Astrocyte of the spinal cord (primary cell): Measurements from ENCODE around the gene EVI5.
"Not testable (repeated sequence)": the region's sequence is repeated elsewhere in the genome, so short reads cannot be mapped to it uniquely, and the experiment has no call there.

Source experiments
- DNase-seq: peaks from one replicate; pipeline ENCODE4 v3.0.0; 2011; ENCODE audit warnings: low read depth, low spot score
- H3K4me3 ChIP-seq: 2 replicates; pipeline ENCODE4 v1.5.1; 2011; ENCODE audit warnings: low read depth, mild to moderate bottlenecking, low read length, moderate library complexity
- in situ Hi-C: cut with HindIII; loops from 2 replicates; pipeline ENCODE4 v1.10.0; 2017; ENCODE audit warnings: low sequenced_read_pairs
- TF ChIP-seq, protein P1 (sequence below): IDR thresholded peaks from 2 replicates; pipeline ENCODE4 v1.5.1; 2012; ENCODE audit warnings: low read depth, mild to moderate bottlenecking, low read length, inconsistent platforms

The EVI5 gene

GRCh38 chr1:92599184-92599583, 185.7 kb downstream of the EVI5 start:
- peak; percentile 55 for DNase-seq
- H3K4me3 ChIP-seq = no peak overlapping the region
- TF ChIP-seq, protein P1, sequence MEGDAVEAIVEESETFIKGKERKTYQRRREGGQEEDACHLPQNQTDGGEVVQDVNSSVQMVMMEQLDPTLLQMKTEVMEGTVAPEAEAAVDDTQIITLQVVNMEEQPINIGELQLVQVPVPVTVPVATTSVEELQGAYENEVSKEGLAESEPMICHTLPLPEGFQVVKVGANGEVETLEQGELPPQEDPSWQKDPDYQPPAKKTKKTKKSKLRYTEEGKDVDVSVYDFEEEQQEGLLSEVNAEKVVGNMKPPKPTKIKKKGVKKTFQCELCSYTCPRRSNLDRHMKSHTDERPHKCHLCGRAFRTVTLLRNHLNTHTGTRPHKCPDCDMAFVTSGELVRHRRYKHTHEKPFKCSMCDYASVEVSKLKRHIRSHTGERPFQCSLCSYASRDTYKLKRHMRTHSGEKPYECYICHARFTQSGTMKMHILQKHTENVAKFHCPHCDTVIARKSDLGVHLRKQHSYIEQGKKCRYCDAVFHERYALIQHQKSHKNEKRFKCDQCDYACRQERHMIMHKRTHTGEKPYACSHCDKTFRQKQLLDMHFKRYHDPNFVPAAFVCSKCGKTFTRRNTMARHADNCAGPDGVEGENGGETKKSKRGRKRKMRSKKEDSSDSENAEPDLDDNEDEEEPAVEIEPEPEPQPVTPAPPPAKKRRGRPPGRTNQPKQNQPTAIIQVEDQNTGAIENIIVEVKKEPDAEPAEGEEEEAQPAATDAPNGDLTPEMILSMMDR = peak; percentile 39
- in situ Hi-C loops = no loop called here

GRCh38 chr1:92589361-92589760, 195.5 kb downstream of the EVI5 start:
- DNase-seq, H3K4me3 ChIP-seq, in situ Hi-C loops: not testable (repeated sequence)

GRCh38 chr1:92587445-92587844, 197.5 kb downstream of the EVI5 start:
- TF ChIP-seq, protein P1 = no peak
- in situ Hi-C loops = no loop called here
- DNase-seq = no peak
- no peak overlapping the region for H3K4me3 ChIP-seq

- no peak overlapping the region for H3K4me3 ChIP-seq
- in situ Hi-C loops = no loop called here
- DNase-seq = no peak
- TF ChIP-seq, protein P1 = no peak
Measured at GRCh38 chr1:92585831-92586230, 199.1 kb downstream of the EVI5 start.

DNA sequence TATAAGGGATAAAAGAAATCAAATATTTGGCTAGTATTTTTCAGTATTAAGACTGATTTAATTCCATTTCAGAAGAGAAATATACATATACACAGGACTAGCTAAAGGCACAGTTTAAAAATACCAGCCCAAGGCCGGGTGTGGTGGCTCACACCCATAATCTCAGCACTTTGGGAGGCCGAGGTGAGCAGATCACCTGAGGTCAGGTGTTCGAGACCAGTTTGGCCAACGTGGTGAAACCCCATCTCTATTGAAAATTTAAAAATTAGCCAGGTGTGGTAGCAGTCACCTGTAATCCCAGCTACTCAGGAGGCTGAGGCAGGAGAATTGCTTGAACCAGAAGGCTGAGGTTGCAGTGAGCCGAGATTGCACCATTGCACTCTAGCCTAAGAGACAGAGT, 200.1 kb downstream of the EVI5 start:
- H3K4me3 ChIP-seq, in situ Hi-C loops, DNase-seq: not testable (repeated sequence)

DNA sequence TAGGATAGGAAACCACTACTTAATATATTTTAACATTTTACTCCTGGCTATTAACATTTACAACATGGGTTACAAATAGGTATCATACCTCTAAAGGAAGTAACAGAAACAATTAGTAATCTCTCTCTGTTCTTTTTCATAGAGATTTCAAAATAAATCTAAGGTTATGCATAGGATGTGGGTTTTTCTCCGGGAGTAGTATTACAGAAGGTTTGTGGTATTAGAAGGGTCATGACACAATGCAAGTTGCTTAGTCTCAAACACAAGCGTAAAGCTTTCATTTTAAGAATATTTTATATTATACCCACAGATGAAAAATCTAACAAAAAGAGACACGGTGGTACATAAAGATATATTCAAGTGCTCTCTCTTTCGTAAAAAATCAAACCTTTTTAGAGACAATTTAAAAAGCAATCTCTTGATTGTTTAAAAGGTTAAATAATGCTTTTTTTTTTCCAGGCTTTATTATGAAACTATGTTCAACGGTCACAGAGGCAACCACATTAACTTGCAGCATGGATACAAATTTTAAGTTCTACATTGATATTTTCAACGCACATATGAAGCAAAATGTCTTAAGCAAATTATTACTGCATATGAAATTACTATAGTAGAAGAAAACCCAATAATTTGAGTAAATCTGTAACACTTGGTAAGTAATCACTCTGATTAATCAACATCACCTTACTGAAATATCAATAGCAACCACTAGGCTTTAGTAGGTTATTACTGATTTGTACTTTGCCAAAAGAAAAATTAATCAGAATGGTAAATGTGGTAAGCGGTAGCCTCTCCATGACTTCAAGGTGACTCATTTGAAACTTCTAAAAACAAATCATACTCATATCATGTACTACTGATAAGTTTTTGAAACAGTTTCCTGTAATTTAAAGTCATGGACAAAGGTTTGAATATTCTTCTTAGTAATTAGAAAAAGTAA, 200.8 kb downstream of the EVI5 start:
- H3K4me3 ChIP-seq = no peak overlapping the region
- TF ChIP-seq, protein P1 = no peak
- in situ Hi-C loops = no loop called here
- peak; percentile 84 for DNase-seq

DNA sequence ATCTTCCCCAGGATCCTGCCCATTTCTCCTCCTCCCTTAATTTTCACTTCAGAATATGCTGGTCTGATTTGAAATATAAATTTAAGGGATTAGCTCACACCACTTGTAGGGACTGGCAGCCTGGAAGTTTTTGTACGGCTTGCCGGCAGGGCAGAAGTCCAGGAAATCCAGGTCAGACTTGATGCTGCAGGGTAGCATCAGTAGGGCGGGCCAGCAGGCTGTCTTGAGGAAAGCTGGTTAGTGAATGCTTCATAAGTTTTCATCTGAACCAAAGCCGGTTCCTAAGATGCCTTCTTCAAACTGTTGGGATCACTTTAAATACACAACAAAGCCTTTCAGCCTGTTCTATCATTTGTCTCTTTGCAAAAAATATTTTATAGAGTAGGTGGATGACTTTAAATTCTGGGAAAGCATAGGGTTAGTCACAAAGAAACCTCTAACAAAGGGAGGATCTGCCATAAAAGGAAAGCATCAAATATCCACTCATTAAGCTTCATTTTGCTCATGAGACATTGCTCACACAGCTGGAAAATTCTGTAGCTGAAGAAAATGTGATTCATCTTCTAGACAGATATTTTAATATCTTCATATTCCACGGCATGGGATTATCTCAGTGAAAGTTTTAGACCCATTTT, 207.5 kb downstream of the EVI5 start:
- DNase-seq = peak; percentile 40
- TF ChIP-seq, protein P1 = no peak
- no peak overlapping the region for H3K4me3 ChIP-seq
- in situ Hi-C loops = no loop called here
